ENCODE results near the gene PHOX2A.

- TF ChIP-seq ELF4 (CRISPR knock-in tag; IDR thresholded peaks at IDR 0.05; ENCODE audit: low read depth) (no peak), ATF1 (CRISPR knock-in tag; IDR thresholded peaks at IDR 0.05) (no peak), USF2 (CRISPR knock-in tag; IDR thresholded peaks at IDR 0.05) (no peak), NR2C2 (CRISPR knock-in tag; IDR thresholded peaks at IDR 0.05) (no peak), CTCF (IDR thresholded peaks at IDR 0.05) (no peak), NR1H2 (CRISPR knock-in tag; IDR thresholded peaks at IDR 0.05) (no peak), E2F1 (CRISPR knock-in tag; IDR thresholded peaks at IDR 0.05) (no peak)
These were observed 9.1 kb downstream of the PHOX2A start for GRCh38 chr11:72234920-72235319.

All from WTC11 (cell line).